Stimulated activated CD8-positive, alpha-beta memory T cell treated with anti-CD3 and anti-CD28 coated beads, Interleukin-7, amount 100 ng/mL, for 1 hour (primary cell): ENCODE measurements around the gene PGA4.
"Not testable (repeated sequence)": the region's sequence is repeated elsewhere in the genome, so short reads cannot be mapped to it uniquely, and the experiment has no call there.

Experiments used
- DNase-seq, 2 donors: peaks; one replicate each; pipeline ENCODE4 v3.0.0-alpha.2; 2020; ENCODE audit warnings: low read depth in 2 of 2

PGA4 gene

GRCh38 chr11:61222047-61222446 lies at the start of gene PGA4:
TSS of gene PGA4 (plus strand) at chr11:61222347. CDS start at chr11:61222401, 54 bp downstream.
- DNase-seq, result not testable (repeated sequence)

DNA sequence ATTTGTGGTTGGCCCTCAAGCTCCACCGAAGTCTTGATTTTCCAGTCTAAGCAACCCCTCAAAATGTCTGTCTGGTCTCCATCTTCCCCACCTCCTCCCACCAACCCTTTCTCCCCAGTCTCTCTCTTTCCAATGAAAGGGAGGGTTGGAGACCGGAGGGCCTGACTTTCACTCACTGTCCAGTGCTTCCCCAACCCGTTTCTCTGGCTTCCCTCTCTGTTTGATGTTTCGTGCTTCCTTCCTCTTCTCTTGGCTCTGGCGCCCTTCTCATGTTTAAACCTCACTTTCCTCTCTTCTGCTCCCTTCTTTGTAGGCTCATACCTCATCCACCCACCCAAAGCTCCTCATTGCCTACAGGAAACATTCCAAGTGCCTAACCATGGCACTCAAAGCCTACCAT lies 49.8 kb upstream of the PGA4 start:
- DNase-seq, result no peak

- no peak for DNase-seq
These were observed 49.3 kb upstream of the PGA4 start for GRCh38 chr11:61172888-61173287.

- DNase-seq, result no peak
These were observed 48.7 kb upstream of the PGA4 start for GRCh38 chr11:61173456-61173855.

DNA sequence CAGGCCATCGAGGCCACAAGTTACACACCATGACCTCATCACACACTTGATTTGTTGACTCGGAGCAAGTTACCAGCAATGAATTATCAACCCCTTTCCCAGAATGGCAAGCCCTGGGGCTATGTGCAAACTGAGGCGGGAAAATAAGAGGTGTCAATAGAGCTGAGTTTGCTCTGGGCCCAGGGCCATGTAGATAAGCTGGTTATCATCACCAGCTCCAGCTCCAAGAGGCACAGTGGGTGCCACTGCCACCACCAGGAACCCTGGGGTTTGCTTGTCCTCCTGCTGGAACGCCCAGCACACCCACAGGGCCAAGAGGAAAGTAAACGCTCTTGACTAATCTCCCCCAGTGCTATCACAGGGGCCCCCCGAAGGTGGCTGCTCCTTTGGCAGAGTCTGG lies 47.9 kb upstream of the PGA4 start:
- no peak for DNase-seq

GRCh38 chr11:61174949-61175348 lies 47.2 kb upstream of the PGA4 start:
- no peak for DNase-seq

DNA sequence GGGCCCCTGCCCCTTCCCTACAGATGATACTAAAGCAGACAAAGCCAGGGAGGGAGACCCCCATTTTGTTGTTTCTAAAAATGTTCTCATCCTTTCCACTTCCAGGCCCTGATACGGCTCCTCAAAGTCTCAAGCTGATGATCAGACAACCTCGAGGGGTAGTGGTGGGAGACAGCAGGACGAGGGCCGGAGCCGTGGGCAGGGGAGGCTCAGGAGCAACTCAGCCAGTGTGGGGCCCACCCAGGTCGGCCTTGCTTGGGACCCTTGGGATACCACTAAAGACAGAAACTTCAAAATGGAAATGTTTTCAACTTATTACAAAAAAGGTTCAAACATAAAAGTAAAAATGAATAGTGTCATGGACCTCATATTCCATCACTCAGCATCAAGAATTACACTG lies 45.7 kb upstream of the PGA4 start:
- no peak for DNase-seq

DNA sequence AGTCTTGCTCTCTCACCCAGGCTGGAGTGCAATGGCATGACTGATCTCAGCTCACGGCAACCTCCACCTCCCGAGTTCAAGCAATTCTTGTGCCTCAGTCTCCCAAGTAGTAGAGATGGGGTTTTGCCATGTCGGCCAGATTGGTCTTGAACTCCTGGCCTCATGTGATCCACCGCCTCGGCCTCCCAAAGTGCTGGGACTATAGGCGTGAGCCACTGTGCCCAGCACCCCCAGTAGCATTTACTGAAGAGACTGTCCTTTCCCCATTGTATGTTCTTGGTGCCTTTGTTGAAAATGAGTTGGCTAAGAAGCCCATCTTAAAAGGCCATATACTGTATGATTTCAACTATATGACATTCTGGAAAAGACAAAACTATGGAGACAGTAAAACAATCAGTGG lies 41.9 kb upstream of the PGA4 start:
- not testable (repeated sequence) for DNase-seq

DNA sequence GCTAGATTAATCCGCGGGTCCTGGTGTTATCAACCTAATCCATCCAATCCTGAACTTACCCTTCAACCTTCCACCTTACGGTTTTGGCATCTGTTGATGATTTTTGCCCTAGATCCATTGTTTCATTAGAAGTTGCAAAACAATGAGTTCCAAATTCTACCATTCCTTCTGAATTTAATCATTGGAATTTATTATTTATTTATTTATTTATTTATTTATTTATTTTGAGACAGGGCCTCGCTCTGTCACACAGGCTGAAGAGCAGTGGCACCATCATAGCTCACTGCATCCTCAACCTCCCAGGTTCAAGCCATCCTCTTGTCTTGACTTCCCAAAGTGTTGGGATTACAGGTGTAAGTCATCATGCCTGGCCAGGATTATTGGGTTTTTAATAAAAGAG lies 40.7 kb upstream of the PGA4 start:
- DNase-seq, result no peak

DNA sequence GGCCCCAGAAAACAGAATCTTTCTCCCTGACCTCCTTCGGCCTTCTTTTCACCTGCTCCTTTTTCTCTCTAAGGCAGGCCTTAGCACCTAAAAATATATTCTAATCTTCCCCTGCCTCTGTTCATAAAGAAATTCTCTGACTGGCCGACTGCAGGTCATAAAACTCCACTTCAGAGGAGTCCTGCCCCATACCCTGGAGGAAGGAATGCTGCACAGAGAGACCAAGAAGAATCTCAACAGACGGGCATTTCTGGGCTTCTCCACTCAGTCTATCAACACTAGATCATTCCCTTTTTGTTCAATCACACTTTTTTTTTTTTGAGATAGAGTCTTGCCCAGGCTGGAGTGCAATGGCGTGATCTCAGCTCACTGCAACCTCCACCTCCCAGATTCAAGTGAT lies 38.5 kb upstream of the PGA4 start:
- DNase-seq, result no peak

DNA sequence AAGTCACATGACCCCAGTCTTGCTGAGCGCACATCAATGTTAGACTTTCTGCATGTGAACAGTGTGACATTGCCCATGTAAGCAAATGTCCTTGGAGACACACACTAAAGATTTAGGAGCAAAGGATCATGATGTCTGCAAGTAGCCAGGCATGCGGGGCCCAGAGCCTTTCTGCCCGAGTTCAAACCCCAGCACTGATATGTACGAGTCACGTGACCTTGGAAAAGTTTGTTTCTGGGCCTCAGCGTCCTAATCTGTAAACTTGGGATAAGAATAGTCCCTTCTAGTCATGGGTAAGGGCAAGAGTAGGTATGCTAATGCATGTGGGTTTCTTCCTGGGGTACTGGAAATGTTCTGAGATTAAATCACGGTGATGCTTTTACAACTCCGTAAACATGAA lies 35.6 kb upstream of the PGA4 start:
- DNase-seq, result no peak

- DNase-seq, result peak; percentile 61 to 71
These were observed 34.5 kb upstream of the PGA4 start for GRCh38 chr11:61187505-61188130.

- DNase-seq, result no peak
These were observed 32.2 kb upstream of the PGA4 start for GRCh38 chr11:61189933-61190332.

GRCh38 chr11:61193596-61193995 lies 28.6 kb upstream of the PGA4 start:
- no peak for DNase-seq

- no peak for DNase-seq
These were observed 27.9 kb upstream of the PGA4 start for GRCh38 chr11:61194169-61194671.

DNA sequence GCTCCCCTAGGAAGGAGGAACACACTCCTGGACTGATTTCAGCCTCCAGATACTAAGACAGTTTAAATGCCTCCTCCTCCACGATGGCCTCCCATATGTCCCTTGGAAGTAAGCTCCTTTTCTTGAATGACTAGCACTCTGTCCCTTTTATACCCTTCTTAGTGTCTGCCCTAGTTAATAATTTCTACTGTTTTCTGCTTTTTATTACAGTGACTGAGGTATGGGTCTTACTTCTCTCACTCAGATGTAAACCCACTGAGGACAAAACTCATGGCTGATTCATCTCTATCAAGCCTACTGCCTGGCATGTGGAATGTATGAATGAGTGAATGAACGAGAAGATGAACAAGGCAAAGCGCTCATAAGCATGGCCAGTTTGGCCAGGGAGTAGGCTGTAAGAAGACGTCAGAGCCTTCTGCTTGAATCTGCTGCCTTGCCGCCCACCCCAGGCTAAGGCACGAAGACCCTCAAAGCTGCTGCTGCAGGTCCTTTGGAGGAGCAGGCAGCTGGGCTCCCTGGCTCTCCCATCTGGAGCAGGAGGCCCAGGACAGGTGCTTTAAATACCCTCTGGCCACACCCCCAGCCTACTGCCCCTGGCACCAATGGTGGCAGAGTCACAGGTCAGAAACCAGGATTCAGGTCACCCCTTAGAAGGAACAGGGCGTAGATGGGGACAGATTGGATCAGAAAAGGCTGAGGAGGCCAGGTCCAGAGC lies 27.0 kb upstream of the PGA4 start:
- no peak for DNase-seq

DNA sequence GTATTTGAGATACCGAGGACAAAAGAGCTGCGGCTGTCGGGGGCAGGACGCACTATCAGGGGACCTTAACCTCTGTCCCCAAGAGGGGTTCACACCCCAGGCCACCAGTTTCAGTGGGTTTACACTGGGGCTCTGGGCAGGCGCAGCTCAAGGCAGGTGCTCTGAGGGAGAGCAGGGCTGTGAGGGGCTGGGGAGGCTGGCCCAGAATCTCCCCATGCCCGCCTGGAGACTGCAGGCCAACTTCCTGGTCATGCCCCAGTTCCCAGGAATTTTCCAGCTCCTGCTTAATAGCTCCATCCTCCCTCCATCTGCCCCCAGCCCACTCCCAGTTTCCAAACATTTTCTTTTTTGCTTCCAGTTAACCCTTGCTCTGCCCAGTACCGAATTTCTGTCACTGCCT lies 26.4 kb upstream of the PGA4 start:
- DNase-seq, result no peak

DNA sequence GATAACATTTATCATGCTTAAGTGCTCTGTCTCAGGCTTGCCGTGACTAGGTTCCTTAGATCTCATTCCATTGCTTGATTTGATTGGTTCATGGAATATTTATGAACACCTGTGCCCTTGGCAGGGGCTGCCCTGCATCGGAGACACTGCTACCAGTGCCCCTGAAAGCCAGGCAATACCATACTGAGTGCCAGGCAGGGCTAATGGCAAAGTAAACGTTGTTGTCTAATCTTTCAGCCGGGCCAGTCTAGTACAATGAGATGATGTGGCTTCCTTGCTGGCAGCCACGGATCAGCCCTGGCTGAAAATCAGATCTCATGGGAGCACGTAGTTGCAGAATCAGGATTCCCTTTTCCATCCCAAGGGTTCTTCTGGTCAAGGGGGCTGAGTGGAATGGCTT lies 23.8 kb upstream of the PGA4 start:
- no peak for DNase-seq

DNA sequence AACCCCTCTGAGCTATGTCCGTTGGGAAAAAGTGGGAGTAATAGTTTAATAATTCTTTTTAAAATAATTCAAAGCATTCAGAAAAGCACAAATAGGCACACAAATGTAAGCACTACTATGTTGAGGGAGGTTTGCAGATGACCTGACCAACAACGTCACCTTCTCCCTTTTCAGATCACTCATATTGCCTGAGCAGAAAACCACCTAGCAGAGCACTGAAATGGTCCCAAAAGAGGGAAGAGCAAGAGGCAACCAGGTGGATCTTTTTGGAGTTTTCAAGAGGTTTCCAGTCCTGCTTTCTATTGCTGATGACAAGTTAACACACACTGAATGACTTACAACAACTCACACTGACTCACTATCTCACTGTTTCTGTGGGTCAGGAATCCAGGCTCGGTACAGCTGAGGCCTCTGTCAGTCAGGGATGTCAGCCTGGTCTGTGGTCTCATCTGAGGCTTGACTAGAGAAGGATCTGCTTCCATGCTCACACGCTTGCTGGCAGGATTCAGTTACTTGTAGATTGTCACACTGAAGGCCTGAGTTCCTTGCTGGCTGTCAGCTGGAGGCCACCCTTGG lies 23.1 kb upstream of the PGA4 start:
- no peak for DNase-seq

GRCh38 chr11:61201476-61201875 lies 20.7 kb upstream of the PGA4 start:
- DNase-seq, result no peak

DNA sequence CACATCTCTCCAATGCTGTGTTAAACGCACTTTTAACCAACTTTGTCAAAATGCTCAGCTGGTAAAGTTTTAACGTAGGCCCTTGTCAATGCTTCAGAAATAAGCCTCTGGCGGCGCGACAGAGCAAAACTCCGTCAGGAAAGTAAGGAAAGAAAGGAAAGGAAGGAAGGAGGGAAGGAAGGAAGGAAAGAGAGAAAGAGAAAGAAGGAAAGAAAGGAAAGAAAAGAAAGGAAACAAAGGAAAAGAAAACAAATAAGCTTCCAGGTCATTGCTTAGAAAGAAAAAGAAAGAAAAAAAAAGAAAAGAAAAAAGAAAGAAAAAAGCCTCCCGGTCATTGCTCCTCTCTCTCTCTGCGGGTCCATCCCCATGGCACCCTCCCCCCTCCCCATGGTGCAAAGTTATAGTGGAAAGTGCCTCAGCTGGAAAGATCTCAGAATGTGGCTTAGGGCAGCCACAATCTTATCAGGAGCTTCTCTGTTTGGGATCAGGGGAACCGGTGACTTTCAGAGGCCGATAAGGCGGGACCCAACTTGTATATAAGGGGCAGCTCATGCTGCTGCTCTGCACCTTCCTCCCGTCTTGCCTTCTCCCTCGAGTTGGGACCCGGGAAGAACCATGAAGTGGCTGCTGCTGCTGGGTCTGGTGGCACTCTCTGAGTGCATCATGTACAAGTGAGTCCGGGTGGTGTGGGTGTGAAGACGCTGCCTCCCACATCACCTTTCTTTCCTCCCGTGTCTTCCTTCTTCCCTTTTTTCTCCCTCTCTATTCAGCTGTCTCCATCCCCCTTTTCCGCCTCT lies 19.0 kb upstream of the PGA4 start, which contains the start of gene PGA3:
Gene PGA3, plus strand, starts transcription at position 566 of the 797 bp plus-strand sequence. Its CDS starts 50 bp downstream, at position 616.
- not testable (repeated sequence) for DNase-seq

- DNase-seq, result not testable (repeated sequence)
These were observed 18.3 kb upstream of the PGA4 start for GRCh38 chr11:61203873-61204272.
